ENCODE results near the gene SETBP1. TPM values are rescaled to one million over a fixed set of nuclear protein-coding genes. Genes with fewer than 3 reads are reported as not detected.

SETBP1 gene
- total RNA-seq, 1 experiment from 2014 or later: 3.4 TPM

DNA sequence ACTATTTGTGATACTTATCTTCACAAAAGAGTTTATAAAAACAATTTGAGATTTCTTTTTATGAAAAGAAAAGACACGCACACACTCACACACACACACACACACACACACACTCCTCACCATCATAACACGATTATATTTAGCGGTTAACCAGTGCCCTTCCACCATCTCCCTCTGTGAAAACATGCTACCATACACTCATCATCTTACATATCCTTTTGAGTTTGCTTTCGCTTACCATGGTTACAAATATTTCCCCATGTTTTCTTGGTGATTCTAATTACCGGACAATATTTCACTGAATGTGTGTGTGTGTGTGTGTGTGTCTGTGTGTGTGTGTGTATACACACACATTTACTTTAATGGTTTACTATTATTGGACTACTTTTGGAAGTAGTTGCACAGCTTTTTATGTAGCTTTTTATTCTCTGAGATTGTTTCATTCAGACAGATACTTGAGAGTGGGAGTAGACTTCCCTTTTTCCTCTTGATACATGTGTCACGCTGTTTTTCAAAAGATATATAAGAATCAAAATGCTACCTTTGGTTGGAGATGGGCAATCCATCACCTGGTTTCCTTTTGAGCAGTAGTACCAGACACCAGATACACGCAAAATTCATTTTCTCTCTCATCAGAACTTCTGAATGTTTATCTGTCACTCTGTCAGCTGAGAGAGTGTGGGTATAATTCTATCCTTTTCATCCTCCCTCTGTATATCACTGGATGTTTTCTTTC lies 138.1 kb downstream of the SETBP1 start:
- H3K79me2 ChIP-seq (ENCODE audit: low read length): no peaks in the 10 kb centered on the region
- no peak overlapping the region for H2AFZ ChIP-seq (ENCODE audit: low read length)
- H3K9me2 ChIP-seq (replicated peaks; ENCODE audit: insufficient read depth, low read length): no peaks in the 10 kb centered on the region
- H3K27me3 ChIP-seq (ENCODE audit: low read length): no peaks in the 10 kb centered on the region
- H3K27ac ChIP-seq (ENCODE audit: low read length): no peak overlapping the region
- DNase-seq: no peak
- peaks cover 5% of the 10 kb centered on the region for H3K4me1 ChIP-seq (ENCODE audit: low read length)
- no peaks in the 10 kb centered on the region for H3K9me3 ChIP-seq (ENCODE audit: low read length)
- H3K36me3 ChIP-seq (ENCODE audit: insufficient read depth, low read length): no peaks in the 10 kb centered on the region
- no peak overlapping the region for H3K9ac ChIP-seq (ENCODE audit: low read length)
- no peaks in the 10 kb centered on the region for H4K20me1 ChIP-seq (ENCODE audit: insufficient read depth, low read depth, low read length)
- no peak overlapping the region for H3K4me2 ChIP-seq (ENCODE audit: low read depth, low read length, poor library complexity, severe bottlenecking)
- no peak overlapping the region for H3K4me3 ChIP-seq (ENCODE audit: low read length)

DNA sequence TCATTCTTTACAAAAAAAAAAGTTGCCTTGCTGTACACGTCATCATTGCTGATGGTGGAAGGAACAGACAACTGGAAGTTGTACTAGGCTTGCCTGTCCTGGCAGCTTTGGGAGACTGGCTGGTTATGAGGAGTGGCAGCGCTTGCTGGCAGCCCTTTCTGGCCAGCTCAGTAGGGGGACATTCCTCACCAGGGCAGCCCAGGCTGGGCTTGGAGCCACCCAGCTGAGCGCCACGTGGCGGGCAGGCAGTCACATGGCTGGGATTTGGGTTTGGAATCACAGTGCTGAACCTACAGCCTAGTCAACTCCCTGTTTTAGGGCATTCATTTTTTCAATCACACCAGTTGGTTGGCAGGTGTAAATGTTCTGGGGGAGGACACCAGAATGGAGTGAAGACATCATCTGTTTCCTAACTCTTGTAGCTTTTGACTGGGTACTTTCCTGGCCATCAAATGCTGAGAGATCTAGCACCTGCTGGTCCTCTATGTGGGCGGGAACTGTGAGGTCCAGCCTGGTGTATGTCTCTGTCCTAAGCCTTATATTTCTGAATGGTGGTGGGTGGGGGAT lies 139.3 kb downstream of the SETBP1 start:
- no peak overlapping the region for H3K4me3 ChIP-seq (ENCODE audit: low read length)
- H3K9me2 ChIP-seq (replicated peaks; ENCODE audit: insufficient read depth, low read length): no peaks in the 10 kb centered on the region
- no peak for DNase-seq
- H3K4me2 ChIP-seq (ENCODE audit: low read depth, low read length, poor library complexity, severe bottlenecking): no peak overlapping the region
- no peaks in the 10 kb centered on the region for H3K79me2 ChIP-seq (ENCODE audit: low read length)
- H3K27me3 ChIP-seq (ENCODE audit: low read length): no peaks in the 10 kb centered on the region
- no peak overlapping the region for H3K27ac ChIP-seq (ENCODE audit: low read length)
- no peaks in the 10 kb centered on the region for H4K20me1 ChIP-seq (ENCODE audit: insufficient read depth, low read depth, low read length)
- no peaks in the 10 kb centered on the region for H3K36me3 ChIP-seq (ENCODE audit: insufficient read depth, low read length)
- H3K4me1 ChIP-seq (ENCODE audit: low read length): peaks cover 5% of the 10 kb centered on the region
- H3K9me3 ChIP-seq (ENCODE audit: low read length): no peaks in the 10 kb centered on the region
- H3K9ac ChIP-seq (ENCODE audit: low read length): no peak overlapping the region
- no peak overlapping the region for H2AFZ ChIP-seq (ENCODE audit: low read length)

DNA sequence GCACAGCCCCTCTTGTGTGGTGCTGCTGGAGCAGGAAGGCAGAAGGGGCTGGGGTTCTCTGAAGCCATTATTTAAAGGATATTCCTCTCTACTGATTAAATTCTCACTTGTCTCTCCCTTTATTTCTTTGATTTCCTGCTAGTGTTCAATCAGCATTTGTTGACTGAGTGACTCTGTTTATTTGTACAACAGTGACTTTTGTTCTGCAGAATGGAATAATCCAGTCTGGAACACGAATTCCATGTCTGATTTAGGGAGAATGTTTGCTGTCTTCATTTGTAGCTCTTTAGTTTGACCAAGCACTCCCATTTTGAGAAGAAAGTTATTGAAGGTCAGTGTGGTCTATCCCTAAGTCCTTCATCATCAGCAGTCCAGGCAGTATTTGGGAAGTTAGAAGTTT lies 141.2 kb downstream of the SETBP1 start:
- no peak overlapping the region for H2AFZ ChIP-seq (ENCODE audit: low read length)
- H3K27me3 ChIP-seq (ENCODE audit: low read length): no peaks in the 10 kb centered on the region
- no peaks in the 10 kb centered on the region for H3K36me3 ChIP-seq (ENCODE audit: insufficient read depth, low read length)
- H3K9ac ChIP-seq (ENCODE audit: low read length): no peak overlapping the region
- H3K27ac ChIP-seq (ENCODE audit: low read length): no peak overlapping the region
- no peaks in the 10 kb centered on the region for H4K20me1 ChIP-seq (ENCODE audit: insufficient read depth, low read depth, low read length)
- no peaks in the 10 kb centered on the region for H3K9me3 ChIP-seq (ENCODE audit: low read length)
- H3K4me2 ChIP-seq (ENCODE audit: low read depth, low read length, poor library complexity, severe bottlenecking): no peak overlapping the region
- no peaks in the 10 kb centered on the region for H3K9me2 ChIP-seq (replicated peaks; ENCODE audit: insufficient read depth, low read length)
- no peaks in the 10 kb centered on the region for H3K79me2 ChIP-seq (ENCODE audit: low read length)
- H3K4me3 ChIP-seq (ENCODE audit: low read length): no peak overlapping the region
- H3K4me1 ChIP-seq (ENCODE audit: low read length): peaks cover 5% of the 10 kb centered on the region
- DNase-seq: no peak

DNA sequence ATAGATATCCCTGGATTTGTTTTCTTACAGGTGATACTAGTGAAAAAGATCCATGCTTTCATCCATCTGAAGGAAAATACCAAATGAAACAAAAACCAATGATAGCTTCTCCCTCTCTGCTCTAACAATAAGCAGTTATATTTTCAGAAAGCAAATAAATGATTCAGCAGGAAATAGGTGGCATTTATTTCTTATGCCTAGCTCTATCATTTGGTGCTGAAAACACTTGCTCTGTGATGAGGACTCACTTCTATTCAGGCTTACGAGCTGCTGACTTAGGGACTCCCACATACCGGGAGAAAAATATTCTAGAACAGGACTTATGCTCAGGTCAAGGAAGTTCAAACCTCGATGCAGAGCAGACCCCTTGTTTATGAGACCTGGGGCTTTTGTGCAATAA lies 142.6 kb downstream of the SETBP1 start:
- Histone ChIP-seq H3K9me2 (replicated peaks; ENCODE audit: insufficient read depth, low read length) (no peaks in the 10 kb centered on the region), H3K4me3 (ENCODE audit: low read length) (no peak overlapping the region), H3K9ac (ENCODE audit: low read length) (no peak overlapping the region), H3K4me1 (ENCODE audit: low read length) (peaks cover 2% of the 10 kb centered on the region), H3K4me2 (ENCODE audit: low read depth, low read length, poor library complexity, severe bottlenecking) (no peak overlapping the region), H3K9me3 (ENCODE audit: low read length) (no peaks in the 10 kb centered on the region), H2AFZ (ENCODE audit: low read length) (no peak overlapping the region), H4K20me1 (ENCODE audit: insufficient read depth, low read depth, low read length) (no peaks in the 10 kb centered on the region), H3K27ac (ENCODE audit: low read length) (no peak overlapping the region), H3K36me3 (ENCODE audit: insufficient read depth, low read length) (no peaks in the 10 kb centered on the region), H3K27me3 (ENCODE audit: low read length) (no peaks in the 10 kb centered on the region), H3K79me2 (ENCODE audit: low read length) (no peaks in the 10 kb centered on the region)
- no peak for DNase-seq

DNA sequence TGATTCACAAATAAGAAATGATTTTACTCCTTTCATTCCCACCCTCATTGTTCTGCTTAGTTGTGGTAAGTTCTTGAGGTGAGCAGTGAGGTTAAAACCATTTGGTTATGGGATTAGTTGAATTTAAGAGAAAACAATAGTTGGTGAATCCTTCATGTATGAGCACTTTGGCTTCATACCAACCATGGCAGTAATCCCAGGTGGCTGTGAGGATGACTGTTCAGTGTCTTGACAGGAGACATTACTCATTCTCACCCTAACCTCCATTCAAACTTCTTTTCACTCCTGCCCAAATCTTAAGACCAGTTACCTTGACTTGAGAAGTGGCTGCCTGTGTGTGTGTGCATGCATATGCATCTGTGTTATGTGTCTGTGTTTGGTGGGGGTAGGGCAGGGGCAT lies 143.1 kb downstream of the SETBP1 start:
- Histone ChIP-seq H3K9me3 (ENCODE audit: low read length) (no peaks in the 10 kb centered on the region), H3K4me2 (ENCODE audit: low read depth, low read length, poor library complexity, severe bottlenecking) (no peak overlapping the region), H3K36me3 (ENCODE audit: insufficient read depth, low read length) (no peaks in the 10 kb centered on the region), H3K9ac (ENCODE audit: low read length) (no peak overlapping the region), H3K4me3 (ENCODE audit: low read length) (no peak overlapping the region), H3K79me2 (ENCODE audit: low read length) (no peaks in the 10 kb centered on the region), H4K20me1 (ENCODE audit: insufficient read depth, low read depth, low read length) (no peaks in the 10 kb centered on the region), H3K27me3 (ENCODE audit: low read length) (no peaks in the 10 kb centered on the region), H3K27ac (ENCODE audit: low read length) (no peak overlapping the region), H3K4me1 (ENCODE audit: low read length) (no peaks in the 10 kb centered on the region), H3K9me2 (replicated peaks; ENCODE audit: insufficient read depth, low read length) (no peaks in the 10 kb centered on the region), H2AFZ (ENCODE audit: low read length) (no peak overlapping the region)
- DNase-seq: no peak

DNA sequence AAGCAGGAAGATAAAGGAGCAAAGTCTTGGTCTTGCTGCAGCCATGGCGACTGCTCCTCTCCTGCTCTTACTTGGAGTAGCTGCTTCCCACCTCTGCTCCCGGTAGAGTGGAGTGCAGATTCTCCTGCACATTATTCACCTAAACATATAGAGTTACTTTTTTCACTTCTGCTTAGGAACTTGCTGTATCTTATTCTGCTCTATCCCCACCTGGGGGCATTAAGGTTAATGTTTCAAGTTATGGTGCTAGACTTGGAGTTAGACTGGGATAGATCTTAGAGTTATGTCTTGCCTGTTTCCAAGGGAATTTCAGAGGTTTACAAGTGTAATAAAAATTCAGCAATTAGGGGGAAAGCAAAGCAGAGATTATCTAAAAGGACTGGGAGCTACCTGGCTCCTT lies 144.2 kb downstream of the SETBP1 start:
- Histone ChIP-seq H3K9ac (ENCODE audit: low read length) (no peak overlapping the region), H3K27ac (ENCODE audit: low read length) (no peak overlapping the region), H3K27me3 (ENCODE audit: low read length) (no peaks in the 10 kb centered on the region), H3K36me3 (ENCODE audit: insufficient read depth, low read length) (no peaks in the 10 kb centered on the region), H3K4me1 (ENCODE audit: low read length) (no peaks in the 10 kb centered on the region), H3K79me2 (ENCODE audit: low read length) (no peaks in the 10 kb centered on the region), H3K9me3 (ENCODE audit: low read length) (no peaks in the 10 kb centered on the region), H2AFZ (ENCODE audit: low read length) (no peak overlapping the region), H4K20me1 (ENCODE audit: insufficient read depth, low read depth, low read length) (no peaks in the 10 kb centered on the region), H3K4me3 (ENCODE audit: low read length) (no peak overlapping the region), H3K9me2 (replicated peaks; ENCODE audit: insufficient read depth, low read length) (no peaks in the 10 kb centered on the region), H3K4me2 (ENCODE audit: low read depth, low read length, poor library complexity, severe bottlenecking) (no peak overlapping the region)
- DNase-seq: no peak

DNA sequence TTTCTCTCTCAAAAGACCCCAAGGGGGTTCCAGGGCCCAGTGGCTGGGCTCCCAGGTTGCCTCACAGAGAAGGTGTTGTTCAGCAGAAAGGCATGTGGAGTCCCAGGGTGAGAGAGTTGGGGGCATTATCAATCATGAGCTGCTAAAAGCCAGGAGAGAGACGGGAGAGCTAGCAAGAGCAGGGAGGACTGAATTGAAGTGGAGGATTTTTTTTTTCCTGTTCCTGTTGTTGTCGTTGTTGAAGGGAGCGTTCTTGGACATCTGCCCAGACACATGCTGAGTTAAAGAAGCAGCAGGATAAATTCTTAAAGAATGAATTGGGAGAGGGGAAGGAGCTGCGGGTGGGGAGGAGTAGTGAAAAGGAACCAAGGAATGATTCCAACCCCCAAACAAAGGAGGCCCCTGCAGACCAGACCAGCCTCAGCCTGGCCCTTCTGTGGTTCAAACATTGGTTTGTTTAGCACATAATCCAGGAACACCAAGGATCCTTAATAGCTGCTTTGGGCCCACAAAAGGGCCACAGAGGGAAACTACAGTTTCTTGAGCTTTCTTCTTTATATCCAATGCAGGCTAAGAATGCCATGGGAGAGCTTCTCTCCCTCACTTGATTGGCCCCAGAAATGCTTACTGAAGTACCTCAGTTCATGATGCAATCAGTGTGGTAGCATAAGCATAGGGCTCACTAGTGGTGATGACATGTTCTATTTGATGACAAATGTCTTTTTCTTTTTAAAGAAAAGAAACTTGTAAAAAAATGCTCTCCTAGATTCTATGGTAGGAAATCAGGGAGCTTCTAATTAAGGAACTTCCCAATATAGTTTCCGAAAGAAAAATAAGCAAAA lies 146.0 kb downstream of the SETBP1 start:
- no peak for DNase-seq
- Histone ChIP-seq H4K20me1 (ENCODE audit: insufficient read depth, low read depth, low read length) (no peaks in the 10 kb centered on the region), H3K4me2 (ENCODE audit: low read depth, low read length, poor library complexity, severe bottlenecking) (no peak overlapping the region)

DNA sequence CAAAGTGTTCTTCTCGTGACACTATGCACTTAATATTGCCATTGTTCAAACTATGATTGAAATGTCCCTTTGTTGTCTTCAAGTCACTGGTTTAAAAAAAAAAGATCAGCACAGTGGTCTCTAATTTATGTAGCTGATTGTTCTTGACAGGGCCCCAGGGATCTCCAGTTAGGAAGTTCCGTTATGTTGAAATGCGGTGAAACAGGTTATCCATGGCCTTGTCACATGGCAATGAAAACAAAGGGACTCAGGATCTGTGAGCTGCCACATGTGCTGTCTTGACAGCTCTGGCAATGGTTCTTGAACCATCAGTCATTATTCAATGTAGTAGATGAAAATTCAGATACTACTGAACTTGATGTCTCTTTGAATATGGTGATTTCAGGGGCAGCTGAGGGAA lies 147.4 kb downstream of the SETBP1 start:
- H3K36me3 ChIP-seq (ENCODE audit: insufficient read depth, low read length): no peaks in the 10 kb centered on the region
- no peak overlapping the region for H3K9ac ChIP-seq (ENCODE audit: low read length)
- no peak overlapping the region for H3K27ac ChIP-seq (ENCODE audit: low read length)
- H2AFZ ChIP-seq (ENCODE audit: low read length): no peak overlapping the region
- H3K9me3 ChIP-seq (ENCODE audit: low read length): no peaks in the 10 kb centered on the region
- DNase-seq: no peak
- no peaks in the 10 kb centered on the region for H4K20me1 ChIP-seq (ENCODE audit: insufficient read depth, low read depth, low read length)
- no peaks in the 10 kb centered on the region for H3K4me1 ChIP-seq (ENCODE audit: low read length)
- H3K9me2 ChIP-seq (replicated peaks; ENCODE audit: insufficient read depth, low read length): no peaks in the 10 kb centered on the region
- H3K4me2 ChIP-seq (ENCODE audit: low read depth, low read length, poor library complexity, severe bottlenecking): no peak overlapping the region
- H3K27me3 ChIP-seq (ENCODE audit: low read length): no peaks in the 10 kb centered on the region
- H3K79me2 ChIP-seq (ENCODE audit: low read length): no peaks in the 10 kb centered on the region
- no peak overlapping the region for H3K4me3 ChIP-seq (ENCODE audit: low read length)

More for the DNA sequence above, 146.0 kb downstream of the SETBP1 start:
- Histone ChIP-seq H3K27me3 (ENCODE audit: low read length) (no peaks in the 10 kb centered on the region), H3K9me2 (replicated peaks; ENCODE audit: insufficient read depth, low read length) (no peaks in the 10 kb centered on the region), H3K27ac (ENCODE audit: low read length) (no peak overlapping the region), H3K79me2 (ENCODE audit: low read length) (no peaks in the 10 kb centered on the region), H3K4me3 (ENCODE audit: low read length) (no peak overlapping the region), H3K9ac (ENCODE audit: low read length) (no peak overlapping the region), H3K36me3 (ENCODE audit: insufficient read depth, low read length) (no peaks in the 10 kb centered on the region), H3K4me1 (ENCODE audit: low read length) (no peaks in the 10 kb centered on the region), H2AFZ (ENCODE audit: low read length) (no peak overlapping the region), H3K9me3 (ENCODE audit: low read length) (no peaks in the 10 kb centered on the region)
